Hematopoietic multipotent progenitor cell treated with erythropoietin and hydrocortisone succinate and interleukin-3 and kit ligand, for 15 days (in vitro differentiated cells): ENCODE results near the gene CUX1.
A peak's percentile ranks its signal among the peaks of the same experiment; 100 is the strongest.
"Not testable (repeated sequence)": the region's sequence is repeated elsewhere in the genome, so short reads cannot be mapped to it uniquely, and the experiment has no call there.

Source experiments
- DNase-seq: peaks from one replicate; pipeline ENCODE4 v3.0.0-alpha.2; 2015; ENCODE audit warnings: low spot score

Gene CUX1

DNA sequence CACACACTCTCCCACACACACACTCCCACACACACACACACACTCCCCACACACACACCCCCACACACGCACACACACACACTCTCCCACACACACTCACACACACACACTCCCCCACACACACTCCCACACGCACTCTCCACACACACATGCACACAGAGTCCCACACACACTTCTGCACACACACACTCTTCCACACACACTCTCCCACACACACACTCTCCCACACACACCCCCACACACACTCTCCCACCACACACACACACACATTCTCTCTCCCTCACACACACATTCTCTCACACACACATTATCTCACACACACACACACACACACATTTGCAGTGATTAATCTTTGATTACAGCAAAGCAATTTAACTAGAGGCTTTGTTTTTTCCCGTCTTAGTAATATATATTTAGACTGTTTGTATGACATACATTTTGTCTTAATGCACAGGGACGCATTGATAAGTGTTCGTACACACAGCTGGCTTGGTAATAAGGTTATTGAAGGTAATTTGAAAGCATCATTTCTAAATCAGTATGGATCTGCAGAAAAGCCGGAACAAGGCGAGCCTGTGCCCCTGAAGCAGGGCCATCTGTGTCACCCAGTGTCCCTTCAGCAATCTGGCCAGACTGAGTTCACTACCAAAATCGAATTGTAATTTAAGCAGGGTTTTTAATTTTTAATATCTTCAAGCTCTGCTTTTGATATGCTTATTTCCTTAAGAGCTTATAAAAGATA is 399.3 kb downstream of the CUX1 start:
- DNase-seq, result no peak

- no peak for DNase-seq
Measured at GRCh38 chr7:102220229-102220850, 402.9 kb downstream of the CUX1 start.

DNA sequence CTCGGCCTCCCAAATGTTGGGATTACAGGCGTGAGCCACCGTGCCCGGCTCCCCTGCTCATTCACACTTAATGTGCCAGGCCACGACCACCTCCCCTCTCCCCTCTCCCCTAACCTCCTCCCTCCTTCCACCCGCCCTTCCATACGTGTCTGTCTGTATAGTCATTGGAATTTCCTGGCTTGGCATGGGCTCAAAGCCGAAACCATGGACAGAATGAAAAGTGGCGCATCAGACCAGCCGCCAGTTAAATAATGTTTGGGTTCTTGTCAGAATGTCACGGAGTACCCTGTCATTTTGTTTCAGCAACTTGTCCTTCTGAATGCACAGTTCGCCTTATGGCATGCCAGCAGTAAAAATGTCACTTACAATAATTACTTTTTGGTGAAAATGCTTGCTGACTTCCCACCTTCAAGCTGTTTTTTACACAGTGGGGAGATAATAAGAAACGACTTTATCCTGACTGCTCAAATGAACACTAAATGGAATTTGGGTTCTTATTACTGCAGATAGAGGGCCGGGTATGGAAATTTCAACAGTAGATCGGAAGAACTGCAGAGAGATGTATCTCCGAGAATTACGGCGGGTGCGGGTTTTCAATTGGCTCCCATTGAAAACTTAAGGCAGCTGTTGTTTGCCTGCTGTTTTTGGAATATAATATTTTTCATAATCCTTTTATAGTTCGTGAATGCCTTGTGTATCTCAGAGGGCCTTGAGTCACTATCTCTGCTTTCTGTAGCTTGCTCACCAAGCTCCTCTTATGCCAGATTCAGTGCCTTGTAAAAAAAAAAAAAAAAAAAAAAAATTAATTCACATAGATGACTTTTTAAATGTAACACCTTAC is 403.8 kb downstream of the CUX1 start:
- no peak for DNase-seq

- no peak for DNase-seq
Measured at GRCh38 chr7:102221961-102222360, 404.5 kb downstream of the CUX1 start.

DNA sequence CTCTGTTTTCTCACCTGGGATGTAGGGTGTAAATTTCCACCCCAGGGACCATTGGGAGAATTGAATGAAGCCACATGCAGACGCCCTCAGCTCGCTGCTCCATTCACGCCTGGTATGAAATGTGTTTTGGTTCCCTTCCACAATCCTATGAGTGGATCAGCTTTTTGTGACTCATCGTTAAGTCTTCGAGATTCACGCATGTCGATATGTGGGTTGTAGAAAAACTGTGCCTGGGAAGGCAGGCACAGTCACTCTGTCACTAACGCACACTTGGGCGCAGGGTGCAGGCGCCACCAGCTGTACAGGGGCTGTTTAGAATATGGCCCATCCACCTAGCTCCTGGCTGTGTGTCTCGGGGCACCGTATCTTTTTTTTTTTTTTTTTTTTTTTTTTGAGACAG is 405.0 kb downstream of the CUX1 start:
- no peak for DNase-seq

DNA sequence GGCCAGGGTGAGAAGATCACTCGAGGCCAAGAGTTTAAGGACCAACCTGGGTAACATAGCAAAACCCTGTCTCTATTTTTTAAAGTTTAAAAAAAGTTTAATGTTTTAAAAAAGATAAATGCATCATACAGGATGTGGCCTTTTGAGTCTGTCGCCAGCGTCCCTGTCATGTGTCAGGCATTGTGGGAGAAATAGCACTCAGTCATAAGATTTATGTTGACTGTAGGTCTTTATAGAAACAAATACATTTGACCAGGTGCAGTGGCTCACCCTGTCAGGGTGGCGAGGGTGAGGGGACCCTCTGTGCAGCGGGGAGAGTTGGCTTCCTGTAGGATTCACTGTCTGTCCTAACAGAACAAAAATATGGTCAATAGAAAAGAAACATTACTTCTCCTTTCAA is 405.8 kb downstream of the CUX1 start:
- no peak for DNase-seq

- DNase-seq, result no peak
Measured at GRCh38 chr7:102225025-102225424, 407.6 kb downstream of the CUX1 start.

DNA sequence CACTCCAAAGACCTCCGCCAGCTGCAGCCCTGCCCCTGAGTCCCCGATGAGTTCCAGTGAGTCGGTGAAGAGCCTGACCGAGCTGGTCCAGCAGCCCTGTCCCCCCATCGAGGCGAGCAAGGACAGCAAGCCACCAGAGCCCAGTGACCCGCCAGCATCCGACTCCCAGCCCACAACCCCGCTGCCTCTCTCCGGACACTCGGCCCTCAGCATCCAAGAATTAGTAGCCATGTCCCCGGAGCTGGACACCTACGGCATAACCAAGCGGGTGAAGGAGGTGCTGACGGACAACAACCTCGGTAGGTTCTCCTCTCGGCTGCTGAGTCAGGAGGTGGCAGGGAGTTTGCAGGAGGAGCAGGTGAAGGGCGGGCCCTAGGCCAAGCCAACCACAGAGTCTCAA is 409.9 kb downstream of the CUX1 start:
- no peak for DNase-seq

- no peak for DNase-seq
Measured at GRCh38 chr7:102228935-102229334, 411.5 kb downstream of the CUX1 start.

- not testable (repeated sequence) for DNase-seq
Measured at GRCh38 chr7:102230162-102230561, 412.7 kb downstream of the CUX1 start.

- no peak for DNase-seq
Measured at GRCh38 chr7:102230593-102230992, 413.2 kb downstream of the CUX1 start.

DNA sequence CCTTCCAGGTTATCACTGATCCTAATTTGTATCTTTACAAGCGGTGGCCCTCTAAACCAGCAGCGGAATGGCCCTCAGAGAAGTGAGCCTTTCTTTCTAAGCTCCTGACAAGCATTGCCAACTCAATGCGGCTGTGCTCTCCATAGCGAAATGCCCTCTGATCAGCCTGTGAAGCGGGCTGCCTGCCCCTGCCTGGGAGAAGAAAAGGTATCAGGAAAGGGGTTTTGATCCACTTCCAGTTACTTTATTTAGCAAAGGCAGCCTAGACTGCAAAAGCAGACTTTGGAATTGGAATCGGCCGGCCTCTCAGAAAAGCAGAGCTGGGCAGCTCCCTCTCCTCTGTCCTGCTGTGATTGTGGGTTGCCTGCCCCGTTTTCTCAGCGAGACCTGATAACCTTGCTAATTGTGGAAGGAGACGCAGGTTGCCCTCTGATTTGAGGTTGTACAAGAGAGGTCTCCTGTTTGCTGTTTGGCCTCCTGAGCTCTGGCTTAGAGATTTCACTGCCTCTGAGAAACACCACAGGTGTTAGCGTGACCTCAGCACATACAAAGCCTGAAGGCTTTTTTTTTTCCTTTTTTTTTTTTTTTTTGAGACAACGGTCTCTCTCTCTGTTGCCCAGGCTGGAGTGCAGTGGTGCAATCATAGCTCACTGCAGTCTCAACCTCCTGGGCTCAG is 415.3 kb downstream of the CUX1 start:
- no peak for DNase-seq

DNA sequence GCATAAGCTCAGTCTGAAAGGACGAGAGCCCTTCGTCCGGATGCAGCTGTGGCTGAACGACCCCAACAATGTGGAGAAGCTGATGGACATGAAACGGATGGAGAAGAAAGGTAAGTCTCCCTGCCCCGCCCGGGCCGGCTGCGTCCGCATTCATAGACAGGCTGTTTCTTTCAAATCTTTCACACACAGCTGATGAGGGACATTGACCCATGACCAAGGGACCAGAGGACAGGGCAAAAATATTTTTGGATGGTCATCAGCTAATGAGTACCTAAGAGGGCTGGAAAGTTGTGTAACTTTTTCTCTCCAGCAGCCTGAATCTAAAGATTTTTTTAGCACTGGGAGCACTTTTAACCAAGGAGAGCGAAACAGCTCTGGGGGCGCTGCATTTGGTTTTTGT is 416.7 kb downstream of the CUX1 start:
- no peak for DNase-seq

GRCh38 chr7:102234801-102235550 is 417.6 kb downstream of the CUX1 start:
- no peak for DNase-seq

DNA sequence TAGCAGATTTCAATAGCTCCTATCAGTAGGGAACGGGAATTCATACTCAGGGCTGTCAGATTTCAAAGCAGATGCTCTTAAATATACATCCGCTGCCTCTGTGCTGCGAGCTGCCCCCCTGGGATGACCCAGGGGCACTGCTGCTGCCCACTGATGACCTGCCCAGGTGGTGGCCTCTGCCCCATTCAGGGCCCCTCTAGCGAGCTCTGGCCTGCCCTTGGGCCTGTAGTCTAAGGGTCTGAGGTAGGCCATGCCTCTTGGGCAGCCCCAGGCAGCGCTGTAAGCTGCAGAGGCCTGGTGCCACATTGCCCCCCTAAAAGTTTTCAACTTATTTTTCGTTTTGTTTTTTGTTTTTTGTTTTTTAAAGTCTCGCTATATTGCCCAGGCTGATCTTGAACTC is 418.7 kb downstream of the CUX1 start:
- DNase-seq, result no peak

DNA sequence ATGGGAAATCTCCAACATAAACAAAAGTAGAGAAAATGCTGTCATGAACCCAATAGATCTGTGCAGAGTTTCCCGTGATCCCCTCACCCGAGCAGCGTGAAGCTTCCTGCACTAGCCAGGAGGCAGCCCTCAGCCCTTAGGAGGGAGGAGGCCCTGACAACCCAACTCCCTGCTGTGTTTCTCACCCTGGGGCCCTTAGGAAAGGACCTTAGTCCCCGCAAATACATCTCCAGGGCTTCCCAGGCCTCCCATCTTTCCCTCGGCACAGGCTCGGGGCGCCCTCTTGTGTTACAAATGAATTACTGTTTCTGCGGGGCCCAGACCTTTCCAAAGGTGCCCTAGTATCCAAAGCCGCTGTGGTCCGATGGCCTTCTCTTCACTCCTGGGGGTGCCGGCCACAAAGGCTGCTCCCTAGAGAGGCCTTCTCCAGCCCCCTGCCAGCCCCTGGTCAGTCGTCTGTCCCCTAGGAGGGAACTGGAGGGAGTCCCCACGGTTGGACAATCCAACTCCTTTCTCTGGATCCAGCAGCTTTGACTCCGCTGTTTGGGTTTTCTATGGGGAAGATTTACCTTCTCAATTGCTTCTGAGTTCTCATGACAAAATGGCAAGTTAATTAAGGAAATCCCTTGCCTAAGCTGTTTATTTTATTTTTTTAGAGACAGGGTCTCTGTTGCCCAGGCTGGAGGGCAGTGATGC is 419.3 kb downstream of the CUX1 start:
- peak; percentile 57 for DNase-seq

- DNase-seq, result no peak
Measured at GRCh38 chr7:102239206-102239820, 421.9 kb downstream of the CUX1 start.

DNA sequence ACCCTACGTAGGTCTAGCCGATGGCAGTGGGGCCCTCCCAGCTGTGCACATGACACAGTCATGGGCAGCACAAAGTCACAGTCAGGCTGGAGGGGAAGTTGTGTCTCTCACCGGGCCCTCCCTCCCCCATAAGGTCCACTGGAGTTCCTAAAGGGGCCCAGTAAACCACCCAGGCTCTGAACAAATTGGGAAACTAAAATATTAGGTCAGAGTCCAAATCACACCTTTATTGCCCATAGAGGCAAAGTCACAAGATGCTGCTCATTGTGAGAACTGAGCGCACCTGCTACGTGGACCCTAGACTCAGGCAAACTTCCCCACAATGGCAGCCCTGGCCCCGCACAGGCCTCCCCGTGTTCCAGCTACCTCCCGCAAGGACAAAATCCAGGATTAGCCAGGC is 424.0 kb downstream of the CUX1 start:
- no peak for DNase-seq

DNA sequence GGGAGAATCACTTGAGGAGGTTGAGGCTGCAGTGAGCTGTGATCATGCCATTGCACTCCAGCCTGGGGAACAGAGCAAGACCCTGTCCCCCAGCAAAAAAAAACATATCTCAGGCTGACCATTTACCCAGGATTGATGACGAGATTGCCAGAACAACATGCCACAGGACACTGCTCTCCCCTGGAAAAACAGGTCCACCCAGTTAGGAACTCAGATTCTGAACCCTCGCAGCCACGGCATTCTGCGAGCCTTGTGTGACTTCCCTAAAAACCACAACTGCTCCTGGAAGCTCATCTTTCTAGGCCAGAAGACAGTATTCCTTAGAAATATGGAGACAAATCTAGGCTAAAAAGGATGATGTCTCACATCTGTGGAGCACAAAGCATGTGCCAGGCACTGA is 427.2 kb downstream of the CUX1 start:
- DNase-seq, result no peak

- DNase-seq, result no peak
Measured at GRCh38 chr7:102248081-102248455, 430.6 kb downstream of the CUX1 start.
